HG03196 (cell line): ENCODE data around the gene POTED.
"Not testable (repeated sequence)": the region's sequence is repeated elsewhere in the genome, so short reads cannot be mapped to it uniquely, and the experiment has no call there.

Experiments used
- ATAC-seq: cut with Tn5 transposase; IDR thresholded peaks from one replicate; pipeline ENCODE4 v1.9.1; 2021; ENCODE audit not compliant: unreplicated experiment

The POTED gene

GRCh38 chr21:13609477-13609876 lies at the start of gene POTED:
Gene POTED (plus strand): TSS chr21:13609777. CDS start chr21:13610229, 452 bp downstream.
- ATAC-seq: not testable (repeated sequence)

- not testable (repeated sequence) for ATAC-seq
These were observed 40.5 kb downstream of the POTED start for GRCh38 chr21:13650101-13650500.

GRCh38 chr21:13651746-13652145 lies 42.2 kb downstream of the POTED start:
- not testable (repeated sequence) for ATAC-seq
